ENCODE measurements around the gene BMP8A. TPM values are rescaled to one million over a fixed set of nuclear protein-coding genes. Genes with fewer than 3 reads are reported as not detected.
"Not testable (repeated sequence)": the region's sequence is repeated elsewhere in the genome, so short reads cannot be mapped to it uniquely, and the experiment has no call there.

BMP8A gene, protein sequence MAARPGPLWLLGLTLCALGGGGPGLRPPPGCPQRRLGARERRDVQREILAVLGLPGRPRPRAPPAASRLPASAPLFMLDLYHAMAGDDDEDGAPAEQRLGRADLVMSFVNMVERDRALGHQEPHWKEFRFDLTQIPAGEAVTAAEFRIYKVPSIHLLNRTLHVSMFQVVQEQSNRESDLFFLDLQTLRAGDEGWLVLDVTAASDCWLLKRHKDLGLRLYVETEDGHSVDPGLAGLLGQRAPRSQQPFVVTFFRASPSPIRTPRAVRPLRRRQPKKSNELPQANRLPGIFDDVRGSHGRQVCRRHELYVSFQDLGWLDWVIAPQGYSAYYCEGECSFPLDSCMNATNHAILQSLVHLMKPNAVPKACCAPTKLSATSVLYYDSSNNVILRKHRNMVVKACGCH
- total RNA-seq = 1 to 10 TPM in 2 of 4 donors, under 1 TPM in 2; 0.40 to 4.0 (median 1.2) TPM

DNA sequence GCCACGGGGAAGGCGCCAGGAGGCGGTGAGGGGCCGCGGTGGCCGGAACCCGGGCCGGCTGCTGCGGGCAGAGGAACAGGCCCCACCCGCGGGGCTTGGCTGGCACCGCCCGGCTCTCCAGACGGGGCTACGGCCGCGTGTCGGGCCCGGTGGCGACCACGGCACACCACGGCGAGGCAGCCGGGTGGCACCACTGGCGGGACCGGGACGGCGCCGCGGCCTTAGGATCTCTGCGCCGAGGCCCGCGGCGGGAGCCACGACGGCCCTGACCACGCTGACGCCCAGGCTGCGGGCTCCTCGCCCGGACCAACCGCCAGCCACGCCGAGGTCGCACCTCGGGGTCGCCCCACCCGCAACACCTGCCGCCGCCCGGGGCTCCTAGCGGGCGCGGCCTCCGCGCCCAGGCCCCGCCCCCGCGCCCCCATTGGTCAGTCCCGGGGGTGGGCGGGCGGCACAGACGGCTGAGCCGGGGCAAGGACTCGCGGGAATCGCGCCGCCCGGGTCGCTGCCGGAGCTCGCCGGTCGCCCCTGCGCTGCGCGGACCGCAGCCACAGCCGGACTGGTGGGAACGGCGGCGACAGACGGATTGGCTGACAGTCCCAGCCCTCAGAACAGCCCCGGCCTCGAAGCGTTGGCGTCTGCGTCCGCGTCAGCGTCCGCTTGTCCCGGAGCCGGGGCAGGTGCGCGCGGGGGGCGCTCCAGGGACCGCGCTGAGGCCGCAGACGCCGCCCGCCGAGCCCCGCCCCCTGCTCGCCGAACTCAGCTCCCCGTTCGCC is at the start of gene BMP8A:
Gene BMP8A, plus strand, starts transcription at position 491 of the 776 bp plus-strand sequence. CDS start 356 bp downstream, outside the sequence.
- Histone ChIP-seq H3K9me3 (no peaks in the 10 kb centered on the region), H3K27ac (peak within 1 kb of the TSS in 1 of 4 donors; percentile 13), H3K4me1 (peaks cover 0 to 19% (median 3%) of the 10 kb centered on the region in 3 donors), H3K36me3 (peaks cover 0 to 22% of the 10 kb centered on the region in 2 donors), H3K4me3 (peak within 1 kb of the TSS; percentile 11 to 55), H3K27me3 (peaks cover 44% of the 10 kb centered on the region)
- TF ChIP-seq POLR2AphosphoS5 (IDR thresholded peaks at IDR 0.05) = no peak
- peak in 1 of 2 donors; percentile 8 for TF ChIP-seq POLR2A (IDR thresholded peaks at IDR 0.05)
- peak; percentile 80 for ATAC-seq
- WGBS, 2 donors (ENCODE audit: low coverage in 1 of 2) = no CpG with 5 or more reads among the region's 112 CpGs

DNA sequence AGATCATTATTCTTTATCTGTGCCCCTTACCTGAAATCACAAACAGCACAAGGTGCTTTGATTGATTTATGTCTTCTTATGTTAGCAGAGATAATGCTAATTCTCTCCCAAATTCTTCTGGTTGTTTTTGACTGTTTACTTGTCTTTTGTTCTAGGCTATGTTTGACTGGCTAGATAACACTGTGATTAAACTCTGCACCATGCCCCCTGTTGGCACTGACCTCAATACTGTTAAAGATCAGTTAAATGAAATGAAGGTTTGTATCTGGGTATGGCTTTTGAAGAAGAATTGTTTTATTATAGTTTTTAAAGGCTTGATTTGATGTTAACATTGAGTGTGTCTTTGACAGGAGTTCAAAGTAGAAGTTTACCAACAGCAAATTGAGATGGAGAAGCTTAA is 49.6 kb upstream of the BMP8A start:
- no peak for TF ChIP-seq EP300 (IDR thresholded peaks at IDR 0.05)
- no peak for TF ChIP-seq POLR2A (IDR thresholded peaks at IDR 0.05)
- no peak for TF ChIP-seq POLR2AphosphoS5 (IDR thresholded peaks at IDR 0.05)
- TF ChIP-seq, protein P1, sequence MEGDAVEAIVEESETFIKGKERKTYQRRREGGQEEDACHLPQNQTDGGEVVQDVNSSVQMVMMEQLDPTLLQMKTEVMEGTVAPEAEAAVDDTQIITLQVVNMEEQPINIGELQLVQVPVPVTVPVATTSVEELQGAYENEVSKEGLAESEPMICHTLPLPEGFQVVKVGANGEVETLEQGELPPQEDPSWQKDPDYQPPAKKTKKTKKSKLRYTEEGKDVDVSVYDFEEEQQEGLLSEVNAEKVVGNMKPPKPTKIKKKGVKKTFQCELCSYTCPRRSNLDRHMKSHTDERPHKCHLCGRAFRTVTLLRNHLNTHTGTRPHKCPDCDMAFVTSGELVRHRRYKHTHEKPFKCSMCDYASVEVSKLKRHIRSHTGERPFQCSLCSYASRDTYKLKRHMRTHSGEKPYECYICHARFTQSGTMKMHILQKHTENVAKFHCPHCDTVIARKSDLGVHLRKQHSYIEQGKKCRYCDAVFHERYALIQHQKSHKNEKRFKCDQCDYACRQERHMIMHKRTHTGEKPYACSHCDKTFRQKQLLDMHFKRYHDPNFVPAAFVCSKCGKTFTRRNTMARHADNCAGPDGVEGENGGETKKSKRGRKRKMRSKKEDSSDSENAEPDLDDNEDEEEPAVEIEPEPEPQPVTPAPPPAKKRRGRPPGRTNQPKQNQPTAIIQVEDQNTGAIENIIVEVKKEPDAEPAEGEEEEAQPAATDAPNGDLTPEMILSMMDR (IDR thresholded peaks at IDR 0.05) = no peak
- no peak overlapping the region for H3K27ac ChIP-seq
- H3K4me1 ChIP-seq = no peaks in the 10 kb centered on the region
- no peaks in the 10 kb centered on the region for H3K9me3 ChIP-seq
- H3K27me3 ChIP-seq = no peaks in the 10 kb centered on the region
- H3K36me3 ChIP-seq = peaks cover 37 to 99% of the 10 kb centered on the region in 2 donors
- H3K4me3 ChIP-seq = no peak overlapping the region
- no peak for ATAC-seq

DNA sequence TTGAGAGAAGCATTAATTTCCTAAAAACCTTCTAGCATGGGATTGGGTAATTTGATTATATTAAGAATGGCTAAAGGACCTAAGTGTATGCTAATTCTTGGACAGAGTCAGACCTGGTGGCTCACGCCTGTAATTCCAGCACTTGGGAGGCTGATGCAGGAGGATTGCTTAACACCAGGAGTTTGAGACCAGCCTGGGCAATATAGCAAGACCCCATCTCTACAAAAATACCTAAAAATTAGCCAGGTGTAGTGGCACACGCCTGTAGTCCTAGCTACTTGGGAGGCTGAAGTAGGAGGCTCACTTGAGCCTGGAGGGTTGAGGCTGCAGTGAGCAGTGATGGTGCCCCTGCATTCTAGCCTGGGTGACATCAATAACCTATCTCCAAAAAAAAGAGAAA is 45.9 kb upstream of the BMP8A start:
- peaks cover 0 to 8% (median 0%) of the 10 kb centered on the region in 3 donors for H3K4me1 ChIP-seq
- TF ChIP-seq, protein P1 (IDR thresholded peaks at IDR 0.05) = no peak
- TF ChIP-seq EP300 (IDR thresholded peaks at IDR 0.05) (no peak), POLR2A (IDR thresholded peaks at IDR 0.05) (no peak), POLR2AphosphoS5 (IDR thresholded peaks at IDR 0.05) (no peak)
- no peak for ATAC-seq
- 60 to 73% methylated on average over 1 of the region's 2 CpGs for WGBS, 2 donors (ENCODE audit: low coverage in 1 of 2)
- H3K27ac ChIP-seq = no peak overlapping the region
- H3K36me3 ChIP-seq = peaks cover 53 to 99% of the 10 kb centered on the region in 2 donors
- no peaks in the 10 kb centered on the region for H3K9me3 ChIP-seq
- no peak overlapping the region for H3K4me3 ChIP-seq
- no peaks in the 10 kb centered on the region for H3K27me3 ChIP-seq

DNA sequence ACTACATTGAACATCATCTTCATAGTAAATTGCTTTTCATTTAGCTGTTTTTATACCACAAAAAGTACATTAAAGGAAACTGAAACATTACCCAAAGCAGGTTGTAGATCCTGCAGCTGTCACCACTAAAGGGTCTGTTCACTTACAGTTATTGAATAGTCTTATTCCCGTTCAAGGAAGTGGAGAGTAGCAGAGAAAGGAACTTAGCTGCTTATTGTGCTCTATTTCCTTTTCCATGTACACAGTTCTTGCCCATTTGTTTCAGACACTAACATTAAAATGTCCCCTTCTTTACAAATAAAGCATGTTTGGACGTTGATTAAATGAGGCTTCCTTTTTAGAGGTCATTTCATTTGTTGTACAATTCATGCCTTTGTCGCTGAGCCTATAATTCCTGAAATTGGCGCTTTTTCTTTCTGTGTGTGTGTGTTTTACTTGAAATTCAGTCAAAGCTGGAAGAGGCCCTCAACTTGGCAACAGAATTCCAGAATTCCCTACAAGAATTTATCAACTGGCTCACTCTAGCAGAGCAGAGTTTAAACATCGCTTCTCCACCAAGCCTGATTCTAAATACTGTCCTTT is 44.4 kb upstream of the BMP8A start:
- TF ChIP-seq, protein P1 (IDR thresholded peaks at IDR 0.05) = no peak
- TF ChIP-seq EP300 (IDR thresholded peaks at IDR 0.05) = no peak
- TF ChIP-seq POLR2AphosphoS5 (IDR thresholded peaks at IDR 0.05) = no peak
- TF ChIP-seq POLR2A (IDR thresholded peaks at IDR 0.05) = no peak
- H3K9me3 ChIP-seq = no peaks in the 10 kb centered on the region
- H3K4me3 ChIP-seq = no peak overlapping the region
- peaks cover 0 to 19% (median 0%) of the 10 kb centered on the region in 3 donors for H3K4me1 ChIP-seq
- H3K36me3 ChIP-seq = peaks cover 43 to 99% of the 10 kb centered on the region in 2 donors
- ATAC-seq = no peak
- peak overlapping the region in 1 of 4 donors; percentile 17 for H3K27ac ChIP-seq
- WGBS, 2 donors (ENCODE audit: low coverage in 1 of 2) = 48 to 69% methylated on average over 4 to 5 of the region's 5 CpGs
- H3K27me3 ChIP-seq = no peaks in the 10 kb centered on the region

DNA sequence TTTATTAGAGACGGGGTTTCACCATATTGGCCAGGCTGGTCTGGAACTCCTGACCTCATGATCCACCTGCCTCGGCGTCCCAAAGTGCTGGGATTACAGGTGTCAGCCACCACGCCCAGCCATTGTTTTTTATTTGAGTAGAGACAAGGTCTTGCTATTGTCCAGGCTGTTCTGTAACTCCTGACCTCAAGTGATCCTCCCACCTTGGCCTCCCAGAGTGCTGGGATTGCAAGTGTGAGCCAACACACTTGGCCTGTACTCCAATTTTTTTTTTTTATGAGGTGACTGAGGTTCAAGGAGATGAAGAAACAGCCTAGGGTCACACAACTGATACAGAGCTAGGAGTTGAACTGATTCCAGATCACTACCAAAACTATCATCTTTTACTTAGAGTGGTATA is 41.4 kb upstream of the BMP8A start:
- H3K9me3 ChIP-seq, H3K4me3 ChIP-seq, H3K27me3 ChIP-seq, ATAC-seq, H3K27ac ChIP-seq: not testable (repeated sequence)
- Histone ChIP-seq H3K4me1 (peaks cover 0 to 26% (median 0%) of the 10 kb centered on the region in 3 donors), H3K36me3 (peaks cover 24 to 99% of the 10 kb centered on the region in 2 donors)
- WGBS, 2 donors (ENCODE audit: low coverage in 1 of 2) = 61% methylated on average over 2 of the region's 4 CpGs; no CpG with 5 or more reads in 1 of the 2 donors

All from gastroesophageal sphincter (tissue), 4 donors.